Subcutaneous adipose tissue (tissue), 4 donors: ENCODE measurements around the gene RNF40. TPM values are rescaled to one million over a fixed set of nuclear protein-coding genes. Genes with fewer than 3 reads are reported as not detected.

Source experiments
- total RNA-seq, 4 donors: library from RNA; depleted of rRNA; stranded (reverse); fragments of >200 nt; gene quantifications; one replicate each; pipeline ENCODE4 v1.1.0, GENCODE V29; 2016
- TF ChIP-seq, protein P1 (sequence below): fragments of 450-650 bp; IDR thresholded peaks from one replicate; pipeline ENCODE4 v1.5.1; 2016; ENCODE audit warnings: low read depth, mild to moderate bottlenecking, control low read depth, antibody characterized with exemption, moderate library complexity

The RNF40 gene
- total RNA-seq, 4 donors from 2014 or later = 37.8 to 78.7 (median 54.2) TPM

- TF ChIP-seq, protein P1, sequence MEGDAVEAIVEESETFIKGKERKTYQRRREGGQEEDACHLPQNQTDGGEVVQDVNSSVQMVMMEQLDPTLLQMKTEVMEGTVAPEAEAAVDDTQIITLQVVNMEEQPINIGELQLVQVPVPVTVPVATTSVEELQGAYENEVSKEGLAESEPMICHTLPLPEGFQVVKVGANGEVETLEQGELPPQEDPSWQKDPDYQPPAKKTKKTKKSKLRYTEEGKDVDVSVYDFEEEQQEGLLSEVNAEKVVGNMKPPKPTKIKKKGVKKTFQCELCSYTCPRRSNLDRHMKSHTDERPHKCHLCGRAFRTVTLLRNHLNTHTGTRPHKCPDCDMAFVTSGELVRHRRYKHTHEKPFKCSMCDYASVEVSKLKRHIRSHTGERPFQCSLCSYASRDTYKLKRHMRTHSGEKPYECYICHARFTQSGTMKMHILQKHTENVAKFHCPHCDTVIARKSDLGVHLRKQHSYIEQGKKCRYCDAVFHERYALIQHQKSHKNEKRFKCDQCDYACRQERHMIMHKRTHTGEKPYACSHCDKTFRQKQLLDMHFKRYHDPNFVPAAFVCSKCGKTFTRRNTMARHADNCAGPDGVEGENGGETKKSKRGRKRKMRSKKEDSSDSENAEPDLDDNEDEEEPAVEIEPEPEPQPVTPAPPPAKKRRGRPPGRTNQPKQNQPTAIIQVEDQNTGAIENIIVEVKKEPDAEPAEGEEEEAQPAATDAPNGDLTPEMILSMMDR = no peak
Observed at GRCh38 chr16:30787613-30788378, 25.7 kb downstream of the RNF40 start.

- TF ChIP-seq, protein P1 = no peak
Observed at GRCh38 chr16:30793508-30794069, 31.5 kb downstream of the RNF40 start.

DNA sequence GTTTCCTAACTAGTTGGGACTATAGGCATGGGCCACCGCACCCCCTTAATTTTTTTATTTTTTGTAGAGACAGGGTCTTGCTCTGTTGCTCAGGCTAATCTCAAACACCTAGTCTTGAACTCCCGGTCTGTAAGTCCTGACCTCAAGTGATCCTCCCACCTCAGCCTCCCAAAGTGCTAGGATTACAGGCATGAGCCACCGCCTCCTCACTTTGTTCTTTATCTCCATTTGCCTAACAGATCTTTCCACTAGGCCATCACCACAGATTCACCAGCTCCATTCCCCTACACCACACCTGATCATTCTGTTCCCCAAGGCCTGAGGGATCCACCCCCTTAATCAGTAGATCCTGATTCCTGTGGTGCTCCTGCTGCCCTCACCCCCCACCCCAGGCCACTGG, 32.5 kb downstream of the RNF40 start:
- TF ChIP-seq, protein P1 = no peak

DNA sequence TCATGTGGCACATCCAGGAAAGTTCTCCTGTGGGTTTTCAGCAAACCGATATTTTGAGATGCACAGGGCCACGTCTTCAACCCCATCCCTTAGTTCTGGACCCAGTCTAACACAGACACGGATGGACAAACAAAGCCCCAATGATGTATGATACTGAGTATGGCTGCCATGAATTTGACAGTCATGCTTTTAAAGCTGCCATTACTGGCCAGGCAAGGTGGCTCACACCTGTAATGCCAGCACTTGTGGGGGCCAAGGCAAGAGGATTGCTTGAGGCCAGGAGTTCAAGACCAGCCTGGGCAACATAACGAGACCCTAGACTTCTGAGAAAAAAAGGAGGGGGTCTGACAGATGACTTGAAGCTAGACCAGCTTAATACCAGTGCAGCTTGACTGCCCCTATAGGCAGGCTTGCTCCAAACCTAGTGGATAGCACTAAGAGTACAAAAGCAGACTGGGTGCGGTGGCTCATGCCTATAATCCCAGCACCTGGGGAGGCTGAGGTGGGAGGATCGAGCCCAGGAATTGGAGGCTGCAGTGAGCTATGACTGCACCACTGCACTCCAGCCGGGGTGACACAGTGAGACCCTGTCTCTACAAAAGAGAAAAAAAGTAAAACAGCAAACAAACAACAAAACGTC, 35.7 kb downstream of the RNF40 start:
- TF ChIP-seq, protein P1 = no peak

- TF ChIP-seq, protein P1 = no peak
Observed at GRCh38 chr16:30802936-30803335, 40.8 kb downstream of the RNF40 start.

DNA sequence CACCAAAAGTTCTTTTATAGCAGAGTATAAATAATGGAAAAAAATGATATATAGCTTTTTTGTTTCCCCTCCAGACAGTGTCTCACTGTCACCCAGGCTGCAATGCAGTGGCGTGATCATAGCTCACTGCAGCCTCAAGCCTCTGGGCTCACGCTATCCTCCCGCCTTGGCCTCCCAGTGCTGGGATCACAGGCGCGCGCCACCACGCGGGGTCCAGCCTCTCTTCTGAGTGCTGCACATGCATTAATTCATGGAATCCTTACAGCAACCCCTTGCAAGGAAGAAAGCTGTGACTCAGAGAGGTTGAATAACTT, 42.9 kb downstream of the RNF40 start:
- TF ChIP-seq, protein P1 = no peak

- TF ChIP-seq, protein P1 = no peak
Observed at GRCh38 chr16:30805370-30806169, 43.4 kb downstream of the RNF40 start.
